Large intestine (tissue), 3 donors: ENCODE data around the gene MFAP2. TPM values are rescaled to one million over a fixed set of nuclear protein-coding genes. Genes with fewer than 3 reads are reported as not detected.
"Not testable (repeated sequence)": the region's sequence is repeated elsewhere in the genome, so short reads cannot be mapped to it uniquely, and the experiment has no call there.

Experiments used
- DNase-seq, 2 donors: peaks; one replicate each; pipeline versions ENCODE4 v3.0.0 to v3.0.0-alpha.2; 2013
- H3K27ac ChIP-seq: one replicate; pipeline ENCODE4 v1.5.1; 2013; ENCODE audit warnings: low read length
- H3K27me3 ChIP-seq: 2 replicates; pipeline ENCODE4 v1.6.1; 2013; ENCODE audit warnings: low read length; ENCODE audit not compliant: control insufficient read depth, insufficient read depth
- H3K36me3 ChIP-seq: 2 replicates; pipeline ENCODE4 v1.6.1; 2013; ENCODE audit warnings: low read length; ENCODE audit not compliant: control insufficient read depth, insufficient read depth
- H3K4me1 ChIP-seq: one replicate; pipeline ENCODE4 v1.6.1; 2013; ENCODE audit warnings: low read length; ENCODE audit not compliant: control insufficient read depth, insufficient read depth
- H3K4me3 ChIP-seq: one replicate; pipeline ENCODE4 v1.5.1; 2013; ENCODE audit warnings: low read length
- H3K9me3 ChIP-seq: one replicate; pipeline ENCODE4 v1.6.1; 2013; ENCODE audit warnings: mild to moderate bottlenecking, low read depth, low read length, moderate library complexity; ENCODE audit not compliant: control insufficient read depth
- WGBS: methylation state at CpG from one replicate; pipeline ENCODE4 v1.1.5; 2013; ENCODE audit warnings: low lambda C conversion rate; ENCODE audit not compliant: insufficient coverage; 5-methylcytosine and 5-hydroxymethylcytosine counted together
- polyA plus RNA-seq: library from polyadenylated mRNA; unstranded; fragments of 120-200 nt; gene quantifications from one replicate; pipeline ENCODE4 v1.2.1, GENCODE V29; 2013

MFAP2 gene
- polyA plus RNA-seq, 1 donor, result 121 TPM

DNA sequence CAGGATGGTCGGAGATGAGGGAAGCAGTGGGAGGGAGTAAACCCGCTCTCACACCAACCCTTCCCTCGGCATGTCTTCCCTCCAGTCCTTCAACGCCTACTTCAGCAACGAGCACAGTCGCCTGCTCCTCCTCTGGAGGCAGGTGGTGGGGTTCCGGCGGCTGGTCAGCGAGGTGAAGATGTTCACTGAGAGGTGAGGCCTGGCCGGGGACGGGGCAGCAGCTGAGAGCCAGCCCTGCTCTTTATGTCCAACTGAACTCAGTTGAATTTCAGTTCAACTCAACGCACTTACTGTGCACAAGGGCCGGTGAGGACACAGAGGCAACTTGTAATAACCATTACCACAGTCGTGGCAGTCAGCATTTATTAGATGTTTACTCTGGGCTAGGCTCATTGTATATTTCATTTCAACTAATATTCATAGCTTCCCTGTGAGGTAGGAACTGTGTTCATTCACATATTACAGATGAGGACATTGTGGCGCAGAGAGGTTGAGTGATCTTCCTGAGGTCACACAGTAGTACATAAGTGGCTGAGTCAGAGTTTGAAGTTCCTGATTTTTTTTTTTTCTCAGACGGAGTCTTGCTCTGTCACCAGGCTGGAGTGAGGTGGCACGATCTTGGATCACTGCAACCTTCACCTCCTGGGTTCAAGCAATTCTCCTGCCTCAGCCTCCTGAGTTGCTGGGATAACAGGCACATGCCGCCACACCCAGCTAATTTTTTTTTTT lies 49.0 kb downstream of the MFAP2 start:
- not testable (repeated sequence) for H3K27me3 ChIP-seq, H3K27ac ChIP-seq
- 85% methylated on average over 5 of the region's 18 CpGs for WGBS

GRCh38 chr1:16929146-16930041 lies 51.0 kb downstream of the MFAP2 start:
- H3K36me3 ChIP-seq, H3K27me3 ChIP-seq, H3K27ac ChIP-seq, H3K9me3 ChIP-seq, H3K4me3 ChIP-seq, DNase-seq, H3K4me1 ChIP-seq: not testable (repeated sequence)
- WGBS, result 81% methylated on average over 4 of the region's 24 CpGs

More for the DNA sequence above, 49.0 kb downstream of the MFAP2 start:
- not testable (repeated sequence) for DNase-seq, H3K9me3 ChIP-seq, H3K4me1 ChIP-seq, H3K4me3 ChIP-seq, H3K36me3 ChIP-seq

- no peaks in the 10 kb centered on the region for H3K27me3 ChIP-seq
- peaks cover 2% of the 10 kb centered on the region for H3K36me3 ChIP-seq
- DNase-seq, result no peak
- H3K27ac ChIP-seq, result no peak overlapping the region
- H3K4me1 ChIP-seq, result no peaks in the 10 kb centered on the region
- H3K9me3 ChIP-seq, result peaks cover 10% of the 10 kb centered on the region
- WGBS, result 30% methylated on average over 2 of the region's 13 CpGs
- no peak overlapping the region for H3K4me3 ChIP-seq
Observed at GRCh38 chr1:16927711-16928485, 52.5 kb downstream of the MFAP2 start.

- Histone ChIP-seq H3K4me3 (no peak overlapping the region), H3K27me3 (no peaks in the 10 kb centered on the region), H3K9me3 (peaks cover 10% of the 10 kb centered on the region), H3K27ac (no peak overlapping the region), H3K36me3 (peaks cover 2% of the 10 kb centered on the region), H3K4me1 (no peaks in the 10 kb centered on the region)
- WGBS, result no CpG with 5 or more reads among the region's 14 CpGs
- no peak for DNase-seq
Observed at GRCh38 chr1:16927256-16927655, 53.2 kb downstream of the MFAP2 start.

DNA sequence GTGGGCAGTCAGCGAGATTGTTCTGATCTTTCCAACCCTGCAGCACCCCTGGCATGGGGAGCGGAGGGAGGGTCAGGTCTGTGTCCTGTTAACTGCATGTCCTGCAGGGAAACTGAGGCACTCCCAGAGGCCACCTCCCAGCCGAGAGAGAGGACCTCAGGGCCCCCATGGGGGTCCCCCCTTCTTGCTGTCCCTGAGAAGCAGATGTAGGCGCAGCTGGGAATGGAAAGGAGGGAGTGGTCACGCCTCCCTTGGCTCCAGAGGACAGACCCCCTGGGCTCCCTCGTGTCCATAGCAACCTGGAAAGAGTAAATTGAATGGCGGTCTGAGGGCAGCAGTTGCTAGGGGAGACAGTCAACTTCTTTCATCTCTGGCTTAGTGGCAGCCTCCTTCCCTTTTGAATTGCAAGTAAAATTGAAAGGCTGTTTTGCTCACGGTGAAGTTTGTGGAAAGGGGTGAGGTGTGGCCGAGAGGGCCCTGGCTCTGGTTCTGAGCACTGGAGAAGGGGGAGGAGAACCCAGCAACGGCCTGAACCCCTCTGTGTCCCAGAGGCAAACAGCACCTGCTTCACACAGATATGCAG lies 53.8 kb downstream of the MFAP2 start:
- peaks cover 10% of the 10 kb centered on the region for H3K9me3 ChIP-seq
- H3K36me3 ChIP-seq, result peaks cover 2% of the 10 kb centered on the region
- H3K27ac ChIP-seq, result no peak overlapping the region
- no CpG with 5 or more reads among the region's 10 CpGs for WGBS
- peak in 1 of 2 donors; percentile 55 for DNase-seq
- no peaks in the 10 kb centered on the region for H3K27me3 ChIP-seq
- no peak overlapping the region for H3K4me3 ChIP-seq
- H3K4me1 ChIP-seq, result peaks cover 5% of the 10 kb centered on the region

- H3K9me3 ChIP-seq, result peaks cover 10% of the 10 kb centered on the region
- no CpG with 5 or more reads among the region's 13 CpGs for WGBS
- no peak overlapping the region for H3K4me3 ChIP-seq
- H3K27me3 ChIP-seq, result no peaks in the 10 kb centered on the region
- no peak overlapping the region for H3K27ac ChIP-seq
- H3K4me1 ChIP-seq, result peaks cover 11% of the 10 kb centered on the region
- DNase-seq, result no peak
- H3K36me3 ChIP-seq, result no peaks in the 10 kb centered on the region
Observed at GRCh38 chr1:16925635-16926490, 54.6 kb downstream of the MFAP2 start.

DNA sequence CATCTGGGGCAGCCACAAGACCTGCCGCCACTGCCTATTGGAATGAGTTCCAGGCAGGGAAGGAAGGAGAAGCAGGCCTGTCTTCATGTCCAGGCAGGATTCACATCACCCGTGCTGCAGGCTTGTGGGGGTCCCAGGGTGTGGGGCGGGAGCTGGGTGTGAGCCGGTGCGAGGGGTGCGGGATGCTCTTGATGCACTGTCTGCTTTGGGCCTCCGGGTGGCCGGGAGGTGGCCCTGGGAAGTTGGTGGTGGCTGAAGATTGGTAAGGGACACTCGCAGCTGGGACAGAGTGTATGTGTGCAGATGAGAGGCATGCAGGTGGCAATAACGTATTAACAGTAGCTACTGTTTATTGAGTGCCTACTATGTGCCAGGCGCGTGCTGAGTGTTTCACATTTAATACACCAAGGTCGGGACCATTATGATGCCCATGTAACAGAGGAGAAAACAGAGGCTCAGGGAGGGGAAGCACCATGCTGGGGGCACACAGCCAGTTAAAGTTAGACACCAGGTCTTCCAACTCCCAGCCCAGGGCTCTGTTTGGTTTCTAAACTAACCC lies 55.4 kb downstream of the MFAP2 start:
- Histone ChIP-seq H3K4me3 (no peak overlapping the region), H3K27me3 (no peaks in the 10 kb centered on the region), H3K9me3 (peaks cover 4% of the 10 kb centered on the region), H3K36me3 (no peaks in the 10 kb centered on the region), H3K4me1 (peaks cover 11% of the 10 kb centered on the region), H3K27ac (no peak overlapping the region)
- 93% methylated on average over 3 of the region's 13 CpGs for WGBS
- no peak for DNase-seq
